Measurements from ENCODE around the gene BRICD5. TPM values are rescaled to one million over a fixed set of nuclear protein-coding genes. Genes with fewer than 3 reads are reported as not detected.
A peak's percentile ranks its signal among the peaks of the same experiment; 100 is the strongest.

The BRICD5 gene
- total RNA-seq, 1 donor from 2014 or later: 5.1 TPM

GRCh38 chr16:2226245-2226793, 15.7 kb upstream of the BRICD5 start:
- H3K36me3 Mint-ChIP-seq (ENCODE audit: low read depth): peaks cover 28% of the 10 kb centered on the region
- ChIA-PET POLR2A (interaction anchor here (0.6 to 2.2 kb wide), 5 partner anchors 13 to 225 kb away, joined by 3 to 10 read pairs (median 3); partner anchors contain the start of genes ECI1 and TRAF7), CTCF (no interaction called here)
- H3K4me3 Mint-ChIP-seq: no peak overlapping the region
- no peak for TF ChIP-seq CTCF (IDR thresholded peaks at IDR 0.05)
- no peak for ATAC-seq (ENCODE audit: low read depth)
- H3K27ac Mint-ChIP-seq: no peak overlapping the region
- no peak for DNase-seq
- H3K27me3 Mint-ChIP-seq: no peaks in the 10 kb centered on the region
- H3K4me1 Mint-ChIP-seq: peaks cover 20% of the 10 kb centered on the region
- intact Hi-C loops (cut with micrococcal nuclease): loop anchor here (10.0 kb wide), 1 partner anchor 198 kb away; the partner anchor contains the start of gene CCNF
- no peaks in the 10 kb centered on the region for H3K9me3 Mint-ChIP-seq

DNA sequence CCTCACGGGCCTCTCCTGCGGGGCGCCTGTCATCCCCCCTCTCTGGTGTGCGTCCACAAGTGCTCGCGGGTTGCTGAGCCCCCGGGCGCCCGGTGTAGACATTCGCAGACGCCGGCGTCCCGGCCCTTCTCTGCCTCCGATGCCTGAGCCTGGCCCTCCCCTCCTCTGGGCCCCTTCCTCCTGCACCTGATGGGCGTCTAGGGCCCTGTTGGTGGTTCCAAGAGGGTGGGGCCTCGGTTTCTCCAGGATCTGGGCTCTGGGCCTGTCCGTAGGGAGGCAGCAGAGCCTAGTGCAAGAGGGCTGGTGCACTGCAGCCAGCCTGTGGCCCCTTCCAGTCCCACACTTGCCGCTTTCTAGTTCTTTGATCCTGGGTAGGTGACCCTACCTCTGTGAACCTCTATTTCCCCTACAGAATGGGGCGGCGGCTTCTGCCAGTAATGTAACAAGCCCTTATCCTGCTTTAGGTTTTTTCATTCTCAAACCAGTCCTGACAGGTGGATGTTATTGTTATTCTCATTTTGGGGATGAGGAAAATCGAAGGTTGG, 13.4 kb upstream of the BRICD5 start:
- intact Hi-C loops (cut with micrococcal nuclease): loop anchor here (1.0 to 10.0 kb wide), 7 partner anchors 9 to 236 kb away; partner anchors contain the start of genes CCNF, ECI1, MLST8 and RNPS1
- POLR2A ChIA-PET: interaction anchor here (1.4 to 1.9 kb wide), 2 partner anchors 27 to 69 kb away, joined by 5 to 10 read pairs; partner anchors contain the start of genes ECI1 and TRAF7

GRCh38 chr16:2223221-2223941, 12.7 kb upstream of the BRICD5 start, which contains the start of gene E4F1:
Gene E4F1, plus strand, starts transcription at chr16:2223591. Its CDS starts 23 bp downstream, at chr16:2223614.
- Mint-ChIP-seq H3K4me3 (peak within 1 kb of the TSS; percentile 81), H3K36me3 (ENCODE audit: low read depth) (peaks cover 12% of the 10 kb centered on the region), H3K27ac (peak within 1 kb of the TSS; percentile 59), H3K27me3 (no peaks in the 10 kb centered on the region), H3K9me3 (no peaks in the 10 kb centered on the region), H3K4me1 (peaks cover 20% of the 10 kb centered on the region)
- TF ChIP-seq CTCF (IDR thresholded peaks at IDR 0.05): no peak
- intact Hi-C loops (cut with micrococcal nuclease): loop anchor here (1.0 to 10.0 kb wide), 7 partner anchors 8 to 237 kb away; partner anchors contain the start of genes CCNF, ECI1, MLST8 and RNPS1
- ChIA-PET CTCF (no interaction called here), POLR2A (interaction anchor here (1.2 to 1.9 kb wide), 3 partner anchors 28 to 68 kb away, joined by 4 to 10 read pairs (median 5); partner anchors contain the start of genes ECI1 and TRAF7)
- peak; percentile 98 for DNase-seq
- peak; percentile 98 for ATAC-seq (ENCODE audit: low read depth)

More for the DNA sequence above, 13.4 kb upstream of the BRICD5 start:
- Mint-ChIP-seq H3K4me3 (peak overlapping the region; percentile 81), H3K36me3 (ENCODE audit: low read depth) (peaks cover 16% of the 10 kb centered on the region), H3K27me3 (no peaks in the 10 kb centered on the region), H3K4me1 (peaks cover 20% of the 10 kb centered on the region), H3K27ac (peak overlapping the region; percentile 59), H3K9me3 (no peaks in the 10 kb centered on the region)
- CTCF ChIA-PET: no interaction called here
- DNase-seq (no peak), ATAC-seq (ENCODE audit: low read depth) (peak; percentile 1)
- TF ChIP-seq CTCF (IDR thresholded peaks at IDR 0.05): no peak

DNA sequence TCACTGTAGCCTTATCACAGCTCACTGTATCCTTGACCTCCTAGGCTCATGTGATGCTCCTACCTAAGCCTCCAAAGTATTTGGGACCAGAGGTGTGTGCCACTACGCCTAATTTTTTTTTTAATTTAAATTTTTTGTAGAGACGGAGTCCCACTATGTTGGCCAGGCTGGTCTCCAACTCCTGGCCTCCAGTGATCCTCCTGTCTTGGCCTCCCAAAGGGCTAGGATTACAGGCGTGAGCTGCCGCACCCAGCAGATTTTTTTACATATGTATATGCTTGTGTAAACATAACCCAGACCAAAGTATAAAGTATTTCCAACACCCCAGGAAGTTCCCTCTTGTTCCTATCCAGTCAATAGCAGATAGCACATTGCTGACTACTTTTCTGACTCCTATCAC, 5.7 kb upstream of the BRICD5 start:
- TF ChIP-seq CTCF (IDR thresholded peaks at IDR 0.05): no peak
- no peaks in the 10 kb centered on the region for H3K36me3 Mint-ChIP-seq (ENCODE audit: low read depth)
- no peak overlapping the region for H3K27ac Mint-ChIP-seq
- H3K4me1 Mint-ChIP-seq: peaks cover 14% of the 10 kb centered on the region
- no peaks in the 10 kb centered on the region for H3K27me3 Mint-ChIP-seq
- no peaks in the 10 kb centered on the region for H3K9me3 Mint-ChIP-seq
- intact Hi-C loops (cut with micrococcal nuclease): no loop called here
- no peak overlapping the region for H3K4me3 Mint-ChIP-seq
- DNase-seq: no peak
- ChIA-PET CTCF (no interaction called here), POLR2A (interaction anchor here (1.4 to 3.4 kb wide), 3 partner anchors 11 to 61 kb away, joined by 7 to 38 read pairs (median 11); partner anchors contain the start of genes ECI1, MLST8 and TRAF7)
- ATAC-seq (ENCODE audit: low read depth): no peak

- CTCF ChIA-PET: interaction anchor here (1.0 kb wide), 2 partner anchors 20 to 37 kb away, joined by 3 to 4 read pairs; partner anchors contain the start of gene ECI1
- peak; percentile 95 for ATAC-seq (ENCODE audit: low read depth)
- peak within 1 kb of the TSS; percentile 87 for H3K4me3 Mint-ChIP-seq
These were observed 4.0 kb upstream of the BRICD5 start, which contains the start of gene PGP for GRCh38 chr16:2214719-2214968. Gene PGP, minus strand, starts transcription at chr16:2214840. Its CDS starts 63 bp downstream, at chr16:2214777.

More at GRCh38 chr16:2214719-2214968, 4.0 kb upstream of the BRICD5 start, which contains the start of gene PGP:
- Mint-ChIP-seq H3K27ac (peak within 1 kb of the TSS; percentile 87), H3K4me1 (peaks cover 14% of the 10 kb centered on the region), H3K36me3 (ENCODE audit: low read depth) (peaks cover 3% of the 10 kb centered on the region), H3K9me3 (no peaks in the 10 kb centered on the region), H3K27me3 (no peaks in the 10 kb centered on the region)
- DNase-seq: no peak
- POLR2A ChIA-PET: interaction anchor here (0.5 to 3.4 kb wide), 10 partner anchors 10 to 1832 kb away, joined by 3 to 38 read pairs (median 4); partner anchors contain the start of genes ECI1, MLST8, RPS2 and SYNGR3
- TF ChIP-seq CTCF (IDR thresholded peaks at IDR 0.05): no peak
- intact Hi-C loops (cut with micrococcal nuclease): no loop called here

All from activated B cell treated with CpG ODN at 0.5 μM for 24 hours (primary cell).